Epidermal melanocyte (primary cell): ENCODE results near the gene PC.

Experiments used
- DNase-seq: peaks from one replicate; pipeline ENCODE4 v3.0.0; 2011; ENCODE audit warnings: low spot score; ENCODE audit not compliant: insufficient read length

Gene PC

GRCh38 chr11:66914505-66914904, 43.7 kb downstream of the PC start:
- no peak for DNase-seq

- DNase-seq: no peak
Observed at GRCh38 chr11:66912911-66913310, 45.3 kb downstream of the PC start.

- DNase-seq: no peak
Observed at GRCh38 chr11:66912361-66912760, 45.8 kb downstream of the PC start.

- DNase-seq: no peak
Observed at GRCh38 chr11:66910669-66911068, 47.5 kb downstream of the PC start.

- DNase-seq: no peak
Observed at GRCh38 chr11:66910016-66910415, 48.2 kb downstream of the PC start.

GRCh38 chr11:66909181-66909580, 49.0 kb downstream of the PC start:
- DNase-seq: no peak

GRCh38 chr11:66907751-66908630, 50.2 kb downstream of the PC start:
- DNase-seq: no peak

GRCh38 chr11:66906061-66906733, 52.0 kb downstream of the PC start:
- DNase-seq: no peak

- DNase-seq: no peak
Observed at GRCh38 chr11:66905631-66906030, 52.6 kb downstream of the PC start.

- no peak for DNase-seq
Observed at GRCh38 chr11:66904981-66905521, 53.1 kb downstream of the PC start.

- DNase-seq: no peak
Observed at GRCh38 chr11:66904561-66904960, 53.6 kb downstream of the PC start.

GRCh38 chr11:66904055-66904454, 54.1 kb downstream of the PC start:
- DNase-seq: no peak

- DNase-seq: no peak
Observed at GRCh38 chr11:66902486-66903177, 55.6 kb downstream of the PC start.

- DNase-seq: no peak
Observed at GRCh38 chr11:66901964-66902390, 56.2 kb downstream of the PC start.

GRCh38 chr11:66894141-66894540, 64.0 kb downstream of the PC start:
- DNase-seq: no peak

GRCh38 chr11:66892911-66893310, 65.3 kb downstream of the PC start:
- DNase-seq: no peak

GRCh38 chr11:66891851-66892660, 66.1 kb downstream of the PC start:
- DNase-seq: peak; percentile 53

GRCh38 chr11:66889960-66890359, 68.2 kb downstream of the PC start:
- no peak for DNase-seq

- DNase-seq: no peak
Observed at GRCh38 chr11:66888282-66888681, 69.9 kb downstream of the PC start.

- DNase-seq: no peak
Observed at GRCh38 chr11:66887526-66887925, 70.7 kb downstream of the PC start.

GRCh38 chr11:66886671-66887221, 71.4 kb downstream of the PC start:
- no peak for DNase-seq
